Body of pancreas (tissue), 4 donors: Measurements from ENCODE around the gene PKP3. TPM values are rescaled to one million over a fixed set of nuclear protein-coding genes. Genes with fewer than 3 reads are reported as not detected.

Source experiments
- ATAC-seq: fragments of 150-250 bp; one replicate; pipeline ENCODE4 v1.9.1; 2016
- DNase-seq, 4 donors: peaks; one replicate each; pipeline ENCODE4 v3.0.0-alpha.2; 2019
- H3K27ac ChIP-seq, 4 donors: fragments of 200-600 bp; sonication (generic); 1 replicate in 3 of 4; 2 replicates in 1 of 4; pipeline versions ENCODE4 v1.5.1 to v1.6.1; 2016 to 2019; ENCODE audit warnings: mild to moderate bottlenecking in 1 of 4, mixed read lengths in 1 of 4, moderate library complexity in 1 of 4
- H3K27me3 ChIP-seq, 2 donors: fragments of 200-600 bp; sonication (generic); one replicate each; pipeline ENCODE4 v1.6.0; 2016; ENCODE audit warnings: mild to moderate bottlenecking in 1 of 2
- H3K36me3 ChIP-seq, 2 donors: fragments of 200-600 bp; sonication (generic); replicated peaks in 1 of 2; 2 replicates each; pipeline ENCODE4 v1.5.1; 2016; ENCODE audit warnings: low read depth in 2 of 2; ENCODE audit not compliant: insufficient read depth in 1 of 2
- H3K4me1 ChIP-seq: fragments of 200-600 bp; sonication (generic); one replicate; pipeline ENCODE4 v1.6.0; 2016
- H3K4me3 ChIP-seq, 2 donors: fragments of 200-600 bp; sonication (generic); 1 replicate in 1 of 2; 2 replicates in 1 of 2; pipeline ENCODE4 v1.5.1; 2016 to 2019
- H3K9me3 ChIP-seq, 3 donors: fragments of 200-600 bp; sonication (generic); 1 replicate in 2 of 3; 2 replicates in 1 of 3; pipeline ENCODE4 v1.5.1; 2016
- POLR2A ChIP-seq, 3 donors: fragments of 450-650 bp; IDR thresholded peaks; one replicate each; pipeline ENCODE4 v1.6.1; 2016; ENCODE audit warnings: antibody characterized with exemption in 3 of 3, mild to moderate bottlenecking in 2 of 3
- WGBS, 2 donors: methylation state at CpG; one replicate each; pipeline ENCODE4 v1.1.5; 2017; 5-methylcytosine and 5-hydroxymethylcytosine counted together
- intact Hi-C: fragments of 100-400 bp; cut with DNase I; formaldehyde crosslinking; loops from one replicate; pipeline ENCODE4 v1.15.1; 2023
- total RNA-seq, 2 donors: library from RNA; depleted of rRNA; stranded (reverse); fragments of >200 nt; gene quantifications; one replicate each; pipeline ENCODE4 v1.1.0, GENCODE V29; 2016
- TF ChIP-seq, protein P1 (sequence below), 7 experiments: fragments of 450-650 bp in 4 of 7; fragments of 200-600 bp in 3 of 7; sonication (generic) in 3 of 7; IDR thresholded peaks; one replicate each; pipeline ENCODE4 v1.5.1; 2016 to 2019; ENCODE audit warnings: antibody characterized with exemption in 7 of 7

PKP3 gene
- total RNA-seq, 2 donors from 2014 or later, result 46.2 to 48.8 TPM

DNA sequence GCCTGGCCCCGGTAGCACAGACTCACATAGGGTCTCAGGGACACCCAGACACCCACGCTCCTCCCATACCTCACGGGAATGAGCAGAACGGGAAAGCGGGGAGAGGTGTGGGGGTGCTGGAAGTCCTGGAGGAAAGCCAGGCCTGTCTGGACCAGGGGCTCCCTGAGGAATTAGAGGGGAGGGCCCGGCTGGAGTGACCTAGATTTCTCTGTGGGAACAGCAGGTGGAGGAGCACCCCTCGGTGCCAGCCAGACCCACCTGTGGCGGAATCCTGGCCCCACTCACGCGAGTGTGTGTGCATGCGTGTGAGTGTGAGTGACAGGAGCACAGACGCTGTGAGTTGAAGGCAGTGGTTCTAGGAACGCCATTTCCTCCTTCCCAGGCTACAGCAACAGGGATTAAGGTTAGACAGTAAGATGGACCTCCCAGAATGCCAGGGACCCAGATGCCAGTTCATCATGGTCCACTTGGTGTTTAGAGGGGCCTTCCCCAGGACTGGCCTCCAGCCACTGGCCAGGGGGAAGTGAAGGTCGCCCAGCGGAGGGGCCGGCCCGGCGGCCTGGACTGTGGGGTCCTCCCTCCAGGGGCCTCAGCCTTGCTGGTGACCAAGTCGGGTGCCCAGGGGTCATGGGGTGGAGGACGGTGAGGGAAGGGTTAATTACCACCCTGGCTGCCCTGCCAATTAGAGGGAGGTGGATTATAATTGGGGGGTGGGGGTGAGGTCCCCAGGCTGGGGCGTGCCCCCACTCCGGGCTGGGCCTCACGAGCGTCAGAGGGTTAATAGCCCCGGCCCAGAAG lies 1.0 kb downstream of the PKP3 start:
- DNase-seq (no peak), ATAC-seq (no peak)
- Histone ChIP-seq H3K4me3 (peak overlapping the region; percentile 22 to 61), H3K27ac (peak overlapping the region; percentile 70 to 84 (median 78)), H3K27me3 (no peaks in the 10 kb centered on the region), H3K36me3 (peaks cover 0 to 2% of the 10 kb centered on the region in 2 donors), H3K4me1 (peaks cover 32% of the 10 kb centered on the region), H3K9me3 (no peaks in the 10 kb centered on the region)
- TF ChIP-seq, protein P1, sequence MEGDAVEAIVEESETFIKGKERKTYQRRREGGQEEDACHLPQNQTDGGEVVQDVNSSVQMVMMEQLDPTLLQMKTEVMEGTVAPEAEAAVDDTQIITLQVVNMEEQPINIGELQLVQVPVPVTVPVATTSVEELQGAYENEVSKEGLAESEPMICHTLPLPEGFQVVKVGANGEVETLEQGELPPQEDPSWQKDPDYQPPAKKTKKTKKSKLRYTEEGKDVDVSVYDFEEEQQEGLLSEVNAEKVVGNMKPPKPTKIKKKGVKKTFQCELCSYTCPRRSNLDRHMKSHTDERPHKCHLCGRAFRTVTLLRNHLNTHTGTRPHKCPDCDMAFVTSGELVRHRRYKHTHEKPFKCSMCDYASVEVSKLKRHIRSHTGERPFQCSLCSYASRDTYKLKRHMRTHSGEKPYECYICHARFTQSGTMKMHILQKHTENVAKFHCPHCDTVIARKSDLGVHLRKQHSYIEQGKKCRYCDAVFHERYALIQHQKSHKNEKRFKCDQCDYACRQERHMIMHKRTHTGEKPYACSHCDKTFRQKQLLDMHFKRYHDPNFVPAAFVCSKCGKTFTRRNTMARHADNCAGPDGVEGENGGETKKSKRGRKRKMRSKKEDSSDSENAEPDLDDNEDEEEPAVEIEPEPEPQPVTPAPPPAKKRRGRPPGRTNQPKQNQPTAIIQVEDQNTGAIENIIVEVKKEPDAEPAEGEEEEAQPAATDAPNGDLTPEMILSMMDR (IDR thresholded peaks at IDR 0.05), result no peak
- TF ChIP-seq POLR2A (IDR thresholded peaks at IDR 0.05), result no peak
- WGBS, 2 donors, result 14 to 40% methylated on average over 7 to 25 of the region's 25 CpGs
- intact Hi-C loops, result no loop called here

DNA sequence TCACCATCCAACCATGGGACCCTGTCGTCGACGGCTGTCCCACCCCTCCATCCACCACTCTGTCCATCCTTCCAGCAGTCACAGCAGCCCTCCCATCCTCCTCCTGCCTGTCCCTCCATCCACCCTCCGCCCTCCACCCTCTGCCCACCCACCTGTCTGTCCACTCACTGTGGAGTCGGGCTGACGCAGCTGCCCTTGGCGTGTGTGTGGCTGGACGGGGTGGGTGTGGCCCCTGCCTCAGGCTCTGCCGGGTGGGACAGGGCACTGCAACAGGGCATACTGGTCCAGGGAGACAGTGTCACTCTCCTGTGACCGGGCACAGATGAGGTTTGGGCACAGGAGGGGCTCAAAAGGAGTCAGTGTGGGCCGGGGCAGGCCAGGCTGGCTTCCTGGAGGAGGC lies 1.9 kb downstream of the PKP3 start:
- no peak for TF ChIP-seq POLR2A (IDR thresholded peaks at IDR 0.05)
- TF ChIP-seq, protein P1 (IDR thresholded peaks at IDR 0.05), result no peak
- Histone ChIP-seq H3K4me1 (peaks cover 32% of the 10 kb centered on the region), H3K27ac (peak overlapping the region in 1 of 4 donors; percentile 84), H3K27me3 (no peaks in the 10 kb centered on the region), H3K4me3 (no peak overlapping the region), H3K9me3 (no peaks in the 10 kb centered on the region), H3K36me3 (peaks cover 0 to 2% of the 10 kb centered on the region in 2 donors)
- no peak for ATAC-seq
- DNase-seq, result no peak
- 73 to 86% methylated on average over 7 to 11 of the region's 11 CpGs for WGBS, 2 donors
- intact Hi-C loops, result no loop called here

DNA sequence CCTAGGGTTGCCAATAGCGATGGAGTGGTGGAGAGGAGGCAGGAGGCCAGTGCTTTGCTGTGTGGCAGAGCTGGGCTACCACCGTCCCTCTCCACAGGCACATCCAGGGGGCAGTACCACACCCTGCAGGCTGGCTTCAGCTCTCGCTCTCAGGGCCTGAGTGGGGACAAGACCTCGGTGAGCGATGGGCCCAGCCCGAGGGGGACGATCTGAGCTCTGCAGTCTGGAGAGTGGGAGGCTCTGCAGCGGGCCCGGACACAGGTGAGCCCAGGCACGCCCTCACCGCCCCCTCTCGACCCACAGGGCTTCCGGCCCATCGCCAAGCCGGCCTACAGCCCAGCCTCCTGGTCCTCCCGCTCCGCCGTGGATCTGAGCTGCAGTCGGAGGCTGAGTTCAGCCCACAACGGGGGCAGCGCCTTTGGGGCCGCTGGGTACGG lies 2.5 kb downstream of the PKP3 start:
- H3K27me3 ChIP-seq, result no peaks in the 10 kb centered on the region
- no peak overlapping the region for H3K4me3 ChIP-seq
- DNase-seq, result no peak
- ATAC-seq, result no peak
- H3K27ac ChIP-seq, result no peak overlapping the region
- peaks cover 32% of the 10 kb centered on the region for H3K4me1 ChIP-seq
- 60 to 100% methylated on average over 1 to 16 of the region's 23 CpGs for WGBS, 2 donors
- intact Hi-C loops, result no loop called here
- TF ChIP-seq, protein P1 (IDR thresholded peaks at IDR 0.05), result peak in 1 of 7 experiments; percentile 6
- TF ChIP-seq POLR2A (IDR thresholded peaks at IDR 0.05), result no peak
- H3K9me3 ChIP-seq, result no peaks in the 10 kb centered on the region
- H3K36me3 ChIP-seq, result peaks cover 0 to 2% of the 10 kb centered on the region in 2 donors

DNA sequence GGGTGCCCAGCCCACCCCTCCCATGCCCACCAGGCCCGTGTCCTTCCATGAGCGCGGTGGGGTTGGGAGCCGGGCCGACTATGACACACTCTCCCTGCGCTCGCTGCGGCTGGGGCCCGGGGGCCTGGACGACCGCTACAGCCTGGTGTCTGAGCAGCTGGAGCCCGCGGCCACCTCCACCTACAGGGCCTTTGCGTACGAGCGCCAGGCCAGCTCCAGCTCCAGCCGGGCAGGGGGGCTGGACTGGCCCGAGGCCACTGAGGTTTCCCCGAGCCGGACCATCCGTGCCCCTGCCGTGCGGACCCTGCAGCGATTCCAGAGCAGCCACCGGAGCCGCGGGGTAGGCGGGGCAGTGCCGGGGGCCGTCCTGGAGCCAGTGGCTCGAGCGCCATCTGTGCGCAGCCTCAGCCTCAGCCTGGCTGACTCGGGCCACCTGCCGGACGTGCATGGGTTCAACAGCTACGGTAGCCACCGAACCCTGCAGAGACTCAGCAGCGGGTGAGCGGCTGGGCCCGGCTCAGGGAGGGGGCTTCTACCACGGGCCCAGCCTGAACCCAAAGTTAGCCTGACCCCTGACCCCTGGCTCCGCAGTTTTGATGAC lies 3.0 kb downstream of the PKP3 start:
- Histone ChIP-seq H3K4me1 (peaks cover 32% of the 10 kb centered on the region), H3K4me3 (no peak overlapping the region), H3K27ac (no peak overlapping the region), H3K36me3 (peaks cover 0 to 2% of the 10 kb centered on the region in 2 donors), H3K9me3 (no peaks in the 10 kb centered on the region), H3K27me3 (no peaks in the 10 kb centered on the region)
- 44% methylated on average over 20 of the region's 43 CpGs; no CpG with 5 or more reads in 1 of the 2 donors for WGBS, 2 donors
- no peak for ATAC-seq
- TF ChIP-seq, protein P1 (IDR thresholded peaks at IDR 0.05), result peak in 3 of 7 experiments; percentile 19 to 36 (median 19)
- TF ChIP-seq POLR2A (IDR thresholded peaks at IDR 0.05), result no peak
- DNase-seq, result peak in 3 of 4 donors; percentile 42 to 52 (median 50)
- intact Hi-C loops, result no loop called here
